OCI-LY1 (cell line): ENCODE data around the gene ZNF606.

Source experiments
- CTCF ChIP-seq: fragments of 200-600 bp; sonication (generic), shearing (Covaris generic); IDR thresholded peaks from 2 replicates; pipeline ENCODE4 v1.5.1; 2017; ENCODE audit warnings: mild to moderate bottlenecking, antibody characterized with exemption, low read length, moderate library complexity, mixed read lengths
- EZH2 ChIP-seq: fragments of 200-600 bp; sonication (generic), shearing (Covaris generic); IDR thresholded peaks from 2 replicates; pipeline ENCODE4 v1.8.0; 2017; ENCODE audit warnings: borderline replicate concordance, mixed run types, mild to moderate bottlenecking, antibody characterized with exemption, low read length, moderate library complexity, mixed read lengths

GRCh38 chr19:58024661-58025060 lies 22.0 kb upstream of the ZNF606 start:
- TF ChIP-seq CTCF (no peak), EZH2 (no peak)
